Measurements from ENCODE around the gene USP17L11.
"Not testable (repeated sequence)": the region's sequence is repeated elsewhere in the genome, so short reads cannot be mapped to it uniquely, and the experiment has no call there.

USP17L11 gene

DNA sequence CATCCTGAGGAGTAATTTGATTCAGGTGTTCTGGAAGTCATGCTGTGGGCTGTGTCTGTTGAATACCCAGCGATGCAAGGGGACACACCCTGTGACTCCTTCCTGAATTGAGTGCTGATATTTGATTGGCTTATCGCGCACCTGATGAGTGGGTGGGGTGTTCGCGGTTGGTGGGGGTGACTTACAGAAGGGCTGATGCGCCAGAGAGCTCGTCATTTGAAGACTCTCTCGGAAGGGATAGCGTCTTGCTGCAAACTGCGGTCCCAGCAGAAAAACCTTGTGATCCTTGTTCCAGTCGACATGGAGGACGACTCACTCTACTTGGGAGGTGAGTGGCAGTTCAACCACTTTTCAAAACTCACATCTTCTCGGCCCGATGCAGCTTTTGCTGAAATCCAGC lies at the start of gene USP17L11:
USP17L11 (plus strand) TSS at position 301 of the 400 bp plus-strand sequence; CDS start at position 301, 0 bp downstream.
- TF ChIP-seq GATA3, GATA2 (IDR thresholded peaks at IDR 0.05; ENCODE audit: low read depth, low read length): not testable (repeated sequence)

DNA sequence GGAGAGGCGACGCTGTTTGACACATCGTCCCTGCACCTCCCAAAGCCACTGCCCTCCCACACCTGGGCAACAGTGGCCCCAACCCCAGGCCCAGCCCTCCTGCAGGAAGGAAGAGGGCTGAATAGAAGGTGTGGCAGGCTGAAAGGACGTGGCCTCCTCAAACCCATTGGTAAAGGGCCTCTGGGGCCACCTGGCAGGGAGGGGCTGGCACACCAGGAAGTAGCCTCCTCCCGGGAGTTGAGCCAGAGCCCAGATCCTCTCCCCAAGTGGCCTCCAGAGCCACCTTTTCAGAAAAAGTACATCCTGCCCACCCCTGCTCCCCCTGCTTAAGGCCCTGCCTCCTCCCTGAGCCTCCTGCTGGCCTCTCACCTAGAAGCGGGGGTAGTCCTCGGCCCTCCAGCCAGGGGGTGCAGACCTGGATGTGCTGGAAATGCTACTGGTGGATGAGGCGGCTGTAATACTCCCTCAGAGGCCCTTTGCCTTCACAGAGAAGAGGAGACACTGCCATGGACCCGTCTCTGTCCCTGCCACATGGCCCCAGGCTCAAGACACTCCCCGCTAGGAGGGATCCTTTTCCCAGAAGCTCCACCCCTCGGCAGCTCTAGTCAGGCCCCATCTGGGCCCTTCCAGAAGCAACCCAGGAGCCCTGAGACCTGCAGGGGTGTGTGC lies 45.3 kb upstream of the USP17L11 start, which contains the start of gene FAM90A26:
FAM90A26 (plus strand) TSS at position 619 of the 669 bp plus-strand sequence. CDS start 2,764 bp downstream, outside the sequence.
- not testable (repeated sequence) for TF ChIP-seq GATA3, GATA2 (IDR thresholded peaks at IDR 0.05; ENCODE audit: low read depth, low read length)

DNA sequence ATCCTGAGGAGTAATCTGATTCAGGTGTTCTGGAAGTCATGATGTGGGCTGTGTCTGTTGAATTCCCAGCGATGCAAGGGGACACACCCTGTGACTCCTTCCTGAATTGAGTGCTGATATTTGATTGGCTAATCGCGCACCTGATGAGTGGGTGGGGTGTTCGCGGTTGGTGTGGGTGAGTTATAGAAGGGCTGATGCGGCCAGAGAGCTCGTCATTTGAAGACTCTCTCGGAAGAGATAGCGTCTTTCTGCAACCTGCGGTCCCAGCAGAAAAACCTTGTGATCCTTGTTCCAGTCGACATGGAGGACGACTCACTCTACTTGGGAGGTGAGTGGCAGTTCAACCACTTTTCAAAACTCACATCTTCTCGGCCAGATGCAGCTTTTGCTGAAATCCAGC lies 4.8 kb upstream of the USP17L11 start, which contains the start of gene USP17L10:
USP17L10 (plus strand) TSS at position 301 of the 400 bp plus-strand sequence; CDS start at position 301, 0 bp downstream.
- TF ChIP-seq GATA3, GATA2 (IDR thresholded peaks at IDR 0.05; ENCODE audit: low read depth, low read length): not testable (repeated sequence)

- not testable (repeated sequence) for TF ChIP-seq GATA3, GATA2 (IDR thresholded peaks at IDR 0.05; ENCODE audit: low read depth, low read length)
Observed at GRCh38 chr4:9219852-9220251, 4.6 kb downstream of the USP17L11 start, which contains the start of gene USP17L12. Gene USP17L12 (plus strand): TSS chr4:9220152. CDS start chr4:9220152, 0 bp downstream.

DNA sequence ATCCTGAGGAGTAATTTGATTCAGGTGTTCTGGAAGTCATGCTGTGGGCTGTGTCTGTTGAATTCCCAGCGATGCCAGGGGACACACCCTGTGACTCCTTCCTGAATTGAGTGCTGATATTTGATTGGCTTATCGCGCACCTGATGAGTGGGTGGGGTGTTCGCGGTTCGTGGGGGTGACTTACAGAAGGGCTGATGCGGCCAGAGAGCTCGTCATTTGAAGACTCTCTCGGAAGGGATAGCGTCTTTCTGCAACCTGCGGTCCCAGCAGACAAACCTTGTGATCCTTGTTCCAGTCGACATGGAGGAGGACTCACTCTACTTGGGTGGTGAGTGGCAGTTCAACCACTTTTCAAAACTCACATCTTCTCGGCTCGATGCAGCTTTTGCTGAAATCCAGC lies 9.4 kb downstream of the USP17L11 start, which contains the start of gene USP17L13:
USP17L13 (plus strand) TSS at position 301 of the 400 bp plus-strand sequence; CDS start at position 301, 0 bp downstream.
- TF ChIP-seq GATA3, GATA2 (IDR thresholded peaks at IDR 0.05; ENCODE audit: low read depth, low read length): not testable (repeated sequence)

DNA sequence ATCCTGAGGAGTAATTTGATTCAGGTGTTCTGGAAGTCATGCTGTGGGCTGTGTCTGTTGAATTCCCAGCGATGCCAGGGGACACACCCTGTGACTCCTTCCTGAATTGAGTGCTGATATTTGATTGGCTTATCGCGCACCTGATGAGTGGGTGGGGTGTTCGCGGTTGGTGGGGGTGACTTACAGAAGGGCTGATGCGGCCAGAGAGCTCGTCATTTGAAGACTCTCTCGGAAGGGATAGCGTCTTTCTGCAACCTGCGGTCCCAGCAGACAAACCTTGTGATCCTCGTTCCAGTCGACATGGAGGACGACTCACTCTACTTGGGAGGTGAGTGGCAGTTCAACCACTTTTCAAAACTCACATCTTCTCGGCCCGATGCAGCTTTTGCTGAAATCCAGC lies 18.9 kb downstream of the USP17L11 start, which contains the start of gene USP17L15:
USP17L15 (plus strand) TSS at position 301 of the 400 bp plus-strand sequence; CDS start at position 301, 0 bp downstream.
- not testable (repeated sequence) for TF ChIP-seq GATA3, GATA2 (IDR thresholded peaks at IDR 0.05; ENCODE audit: low read depth, low read length)

DNA sequence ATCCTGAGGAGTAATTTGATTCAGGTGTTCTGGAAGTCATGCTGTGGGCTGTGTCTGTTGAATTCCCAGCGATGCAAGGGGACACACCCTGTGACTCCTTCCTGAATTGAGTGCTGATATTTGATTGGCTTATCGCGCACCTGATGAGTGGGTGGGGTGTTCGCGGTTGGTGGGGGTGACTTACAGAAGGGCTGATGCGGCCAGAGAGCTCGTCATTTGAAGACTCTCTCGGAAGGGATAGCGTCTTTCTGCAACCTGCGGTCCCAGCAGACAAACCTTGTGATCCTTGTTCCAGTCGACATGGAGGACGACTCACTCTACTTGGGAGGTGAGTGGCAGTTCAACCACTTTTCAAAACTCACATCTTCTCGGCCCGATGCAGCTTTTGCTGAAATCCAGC lies 28.4 kb downstream of the USP17L11 start, which contains the start of gene USP17L17:
USP17L17 (plus strand) TSS at position 301 of the 400 bp plus-strand sequence; CDS start at position 301, 0 bp downstream.
- not testable (repeated sequence) for TF ChIP-seq GATA2, GATA3 (IDR thresholded peaks at IDR 0.05; ENCODE audit: low read depth, low read length)

DNA sequence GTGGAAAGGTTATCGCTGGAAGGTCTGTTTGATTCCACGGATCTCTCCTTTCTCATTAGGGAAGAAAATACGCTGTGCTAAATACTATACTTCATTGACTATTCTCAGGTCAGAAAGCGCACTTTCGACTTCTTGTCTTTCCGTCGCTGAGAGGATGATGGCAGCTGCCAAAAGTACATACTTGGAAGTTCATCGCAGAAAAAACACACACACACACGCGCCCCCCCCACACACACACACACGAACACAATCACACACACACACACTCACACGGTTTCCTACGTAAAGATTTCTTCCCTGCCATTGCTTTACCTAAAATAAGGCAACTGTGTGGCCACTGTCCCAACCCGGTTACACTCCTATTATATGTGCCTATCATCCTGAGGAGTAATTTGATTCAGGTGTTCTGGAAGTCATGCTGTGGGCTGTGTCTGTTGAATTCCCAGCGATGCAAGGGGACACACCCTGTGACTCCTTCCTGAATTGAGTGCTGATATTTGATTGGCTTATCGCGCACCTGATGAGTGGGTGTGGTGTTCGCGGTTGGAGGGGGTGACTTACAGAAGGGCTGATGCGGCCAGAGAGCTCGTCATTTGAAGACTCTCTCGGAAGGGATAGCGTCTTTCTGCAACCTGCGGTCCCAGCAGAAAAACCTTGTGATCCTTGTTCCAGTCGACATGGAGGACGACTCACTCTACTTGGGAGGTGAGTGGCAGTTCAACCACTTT lies 32.9 kb downstream of the USP17L11 start, which contains the start of gene USP17L18:
USP17L18 (plus strand) TSS at position 678 of the 728 bp plus-strand sequence; CDS start at position 678, 0 bp downstream.
- not testable (repeated sequence) for TF ChIP-seq GATA2, GATA3 (IDR thresholded peaks at IDR 0.05; ENCODE audit: low read depth, low read length)

DNA sequence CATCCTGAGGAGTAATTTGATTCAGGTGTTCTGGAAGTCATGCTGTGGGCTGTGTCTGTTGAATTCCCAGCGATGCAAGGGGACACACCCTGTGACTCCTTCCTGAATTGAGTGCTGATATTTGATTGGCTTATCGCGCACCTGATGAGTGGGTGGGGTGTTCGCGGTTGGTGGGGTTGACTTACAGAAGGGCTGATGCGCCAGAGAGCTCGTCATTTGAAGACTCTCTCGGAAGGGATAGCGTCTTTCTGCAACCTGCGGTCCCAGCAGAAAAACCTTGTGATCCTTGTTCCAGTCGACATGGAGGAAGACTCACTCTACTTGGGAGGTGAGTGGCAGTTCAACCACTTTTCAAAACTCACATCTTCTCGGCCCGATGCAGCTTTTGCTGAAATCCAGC lies 37.9 kb downstream of the USP17L11 start, which contains the start of gene USP17L19:
USP17L19 (plus strand) TSS at position 301 of the 400 bp plus-strand sequence; CDS start at position 301, 0 bp downstream.
- not testable (repeated sequence) for TF ChIP-seq GATA3, GATA2 (IDR thresholded peaks at IDR 0.05; ENCODE audit: low read depth, low read length)

- TF ChIP-seq GATA2, GATA3 (IDR thresholded peaks at IDR 0.05; ENCODE audit: low read depth, low read length): not testable (repeated sequence)
Observed at GRCh38 chr4:9257824-9258223, 42.6 kb downstream of the USP17L11 start, which contains the start of gene USP17L20. Gene USP17L20 (plus strand): TSS chr4:9258124. CDS start chr4:9258124, 0 bp downstream.

DNA sequence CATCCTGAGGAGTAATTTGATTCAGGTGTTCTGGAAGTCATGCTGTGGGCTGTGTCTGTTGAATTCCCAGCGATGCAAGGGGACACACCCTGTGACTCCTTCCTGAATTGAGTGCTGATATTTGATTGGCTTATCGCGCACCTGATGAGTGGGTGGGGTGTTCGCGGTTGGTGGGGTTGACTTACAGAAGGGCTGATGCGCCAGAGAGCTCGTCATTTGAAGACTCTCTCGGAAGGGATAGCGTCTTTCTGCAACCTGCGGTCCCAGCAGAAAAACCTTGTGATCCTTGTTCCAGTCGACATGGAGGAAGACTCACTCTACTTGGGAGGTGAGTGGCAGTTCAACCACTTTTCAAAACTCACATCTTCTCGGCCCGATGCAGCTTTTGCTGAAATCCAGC lies 47.4 kb downstream of the USP17L11 start, which contains the start of gene USP17L21:
USP17L21 (plus strand) TSS at position 301 of the 400 bp plus-strand sequence; CDS start at position 301, 0 bp downstream.
- not testable (repeated sequence) for TF ChIP-seq GATA3, GATA2 (IDR thresholded peaks at IDR 0.05; ENCODE audit: low read depth, low read length)

Measured in SH-SY5Y (cell line).